OCI-LY1 (cell line): ENCODE measurements around the gene SSRP1.

Experiments
- EZH2 ChIP-seq: fragments of 200-600 bp; sonication (generic), shearing (Covaris generic); IDR thresholded peaks from 2 replicates; pipeline ENCODE4 v1.8.0; 2017; ENCODE audit warnings: borderline replicate concordance, mixed run types, mild to moderate bottlenecking, antibody characterized with exemption, low read length, moderate library complexity, mixed read lengths
- TF ChIP-seq, protein P1 (sequence below): fragments of 200-600 bp; sonication (generic), shearing (Covaris generic); IDR thresholded peaks from 2 replicates; pipeline ENCODE4 v1.5.1; 2017; ENCODE audit warnings: mild to moderate bottlenecking, antibody characterized with exemption, low read length, moderate library complexity, mixed read lengths

GRCh38 chr11:57374966-57375365, 39.3 kb upstream of the SSRP1 start:
- TF ChIP-seq, protein P1, sequence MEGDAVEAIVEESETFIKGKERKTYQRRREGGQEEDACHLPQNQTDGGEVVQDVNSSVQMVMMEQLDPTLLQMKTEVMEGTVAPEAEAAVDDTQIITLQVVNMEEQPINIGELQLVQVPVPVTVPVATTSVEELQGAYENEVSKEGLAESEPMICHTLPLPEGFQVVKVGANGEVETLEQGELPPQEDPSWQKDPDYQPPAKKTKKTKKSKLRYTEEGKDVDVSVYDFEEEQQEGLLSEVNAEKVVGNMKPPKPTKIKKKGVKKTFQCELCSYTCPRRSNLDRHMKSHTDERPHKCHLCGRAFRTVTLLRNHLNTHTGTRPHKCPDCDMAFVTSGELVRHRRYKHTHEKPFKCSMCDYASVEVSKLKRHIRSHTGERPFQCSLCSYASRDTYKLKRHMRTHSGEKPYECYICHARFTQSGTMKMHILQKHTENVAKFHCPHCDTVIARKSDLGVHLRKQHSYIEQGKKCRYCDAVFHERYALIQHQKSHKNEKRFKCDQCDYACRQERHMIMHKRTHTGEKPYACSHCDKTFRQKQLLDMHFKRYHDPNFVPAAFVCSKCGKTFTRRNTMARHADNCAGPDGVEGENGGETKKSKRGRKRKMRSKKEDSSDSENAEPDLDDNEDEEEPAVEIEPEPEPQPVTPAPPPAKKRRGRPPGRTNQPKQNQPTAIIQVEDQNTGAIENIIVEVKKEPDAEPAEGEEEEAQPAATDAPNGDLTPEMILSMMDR: no peak
- no peak for TF ChIP-seq EZH2
